Activated CD4-positive, CD25-positive, alpha-beta regulatory T cell treated with anti-CD3 and anti-CD28 coated beads, Interleukin-2, amount 50 U/mL, for 16 hours (primary cell): ENCODE measurements around the gene LGALS3BP.

ENCODE experiments used
- DNase-seq: peaks from one replicate; pipeline ENCODE4 v3.0.0-alpha.2; 2020; ENCODE audit warnings: low read depth, low spot score

Gene LGALS3BP

DNA sequence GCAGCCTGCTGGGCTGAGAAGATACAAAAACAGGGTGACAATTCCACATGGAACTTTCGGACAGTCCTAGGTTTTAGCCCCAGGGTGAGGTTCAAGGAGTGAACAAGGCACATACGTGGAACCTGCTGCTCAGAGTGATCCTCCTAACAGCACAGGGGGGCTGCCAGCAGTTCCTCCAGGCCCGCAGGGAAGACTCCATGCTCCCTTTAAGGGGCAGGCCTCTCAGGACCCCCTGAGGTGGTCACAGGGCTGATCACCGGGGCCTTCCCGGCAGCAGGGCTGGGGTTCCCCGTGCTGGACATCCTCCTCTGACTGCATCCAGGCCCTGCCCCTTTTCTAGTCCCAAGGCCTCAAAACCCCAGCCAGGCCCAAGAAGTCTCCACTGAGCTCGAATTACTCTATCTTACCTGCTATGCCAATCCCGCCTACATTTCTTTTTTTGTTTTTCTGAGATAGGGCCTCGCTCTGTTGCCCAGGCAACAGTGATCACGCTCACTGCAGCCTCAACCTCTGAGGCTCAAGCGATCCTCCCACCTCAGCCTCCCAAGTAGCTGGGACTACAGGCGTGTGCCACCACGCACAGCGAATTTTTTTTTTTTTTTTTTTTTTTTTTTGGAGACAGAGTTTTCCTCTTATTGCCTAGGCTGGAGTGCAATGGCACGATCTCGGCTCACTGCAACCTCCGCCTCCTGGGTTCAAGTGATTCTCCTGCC, 19.5 kb upstream of the LGALS3BP start:
- DNase-seq, result no peak

DNA sequence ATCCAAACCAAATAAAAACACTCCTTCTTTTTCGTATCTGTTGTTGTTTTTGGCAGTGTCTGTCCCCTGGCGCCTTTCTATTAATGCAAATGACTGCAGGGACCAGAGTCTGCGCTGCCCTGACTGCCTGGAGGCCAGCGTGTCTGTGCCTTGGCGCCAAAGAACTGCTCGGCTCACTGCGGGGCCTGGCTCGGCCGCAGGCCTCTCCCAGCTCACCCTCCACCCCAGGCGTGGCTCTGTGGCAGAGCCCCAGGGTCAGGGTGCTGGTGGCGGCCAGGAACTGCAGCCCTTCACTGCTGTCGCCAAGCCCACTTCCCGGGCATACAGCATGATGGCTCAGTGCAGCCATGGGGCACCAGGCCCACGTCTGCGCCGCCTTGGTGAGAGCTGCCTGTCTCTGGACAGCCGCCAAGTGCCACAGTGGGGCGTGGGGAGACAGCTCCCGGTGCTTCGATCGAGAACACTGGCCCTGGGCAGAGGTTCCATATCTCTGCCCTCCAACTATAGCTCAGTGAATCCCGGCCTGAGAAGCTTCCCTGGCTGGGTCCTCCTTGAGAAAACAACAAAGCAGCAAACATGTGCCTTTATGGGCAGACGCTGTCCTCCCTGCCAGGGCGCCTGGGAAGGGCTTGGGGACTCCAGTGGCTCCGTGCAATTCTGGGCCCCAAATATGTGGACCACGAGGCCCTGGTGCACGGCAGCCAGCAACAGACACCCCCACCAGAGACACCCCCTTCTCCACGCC, 18.8 kb upstream of the LGALS3BP start:
- no peak for DNase-seq

DNA sequence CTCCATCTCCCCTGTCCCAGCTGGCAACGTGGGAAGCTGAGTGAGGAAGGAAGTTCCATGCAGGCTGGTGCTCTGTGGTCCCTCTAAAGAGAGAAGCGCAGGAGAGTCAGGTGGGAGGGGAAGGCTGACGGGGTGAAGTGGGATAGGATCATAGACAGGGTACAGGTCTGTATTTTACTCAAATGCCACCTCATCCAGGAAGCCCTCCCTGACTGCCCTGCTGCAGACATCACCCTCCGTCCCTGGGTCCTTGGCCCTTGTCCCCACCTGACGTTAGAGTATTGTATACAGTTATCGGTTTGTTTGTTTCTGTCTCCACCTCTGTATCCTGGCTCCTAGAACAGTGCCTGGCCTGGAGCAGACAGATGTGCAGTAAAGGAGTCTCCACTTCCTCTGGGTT, 18.2 kb upstream of the LGALS3BP start:
- no peak for DNase-seq

DNA sequence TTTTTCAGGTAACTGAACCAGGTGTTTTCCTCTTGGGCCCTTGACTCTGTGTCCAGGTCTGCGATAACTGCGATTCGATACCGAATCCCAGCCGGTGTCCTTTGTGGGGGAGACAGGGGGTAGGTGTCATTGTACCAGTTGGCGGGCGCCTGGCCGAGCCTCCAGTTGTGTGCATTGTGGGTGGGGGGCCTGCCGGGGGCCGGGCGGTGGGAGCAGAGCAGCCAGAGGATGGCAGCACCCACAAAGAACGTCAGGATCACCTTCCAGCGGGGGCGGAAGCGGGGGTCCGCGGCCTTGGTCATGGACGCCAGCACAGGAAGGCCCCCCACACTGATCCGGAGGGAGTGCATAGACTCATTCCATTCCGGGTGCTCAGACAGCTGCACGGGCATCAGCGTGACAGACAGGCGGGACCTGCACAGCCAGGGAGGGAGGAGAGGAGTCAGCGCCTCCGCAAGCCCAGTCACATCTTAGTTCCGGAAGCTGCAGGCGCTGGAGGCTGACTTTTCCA, 17.6 kb upstream of the LGALS3BP start:
- DNase-seq, result no peak

DNA sequence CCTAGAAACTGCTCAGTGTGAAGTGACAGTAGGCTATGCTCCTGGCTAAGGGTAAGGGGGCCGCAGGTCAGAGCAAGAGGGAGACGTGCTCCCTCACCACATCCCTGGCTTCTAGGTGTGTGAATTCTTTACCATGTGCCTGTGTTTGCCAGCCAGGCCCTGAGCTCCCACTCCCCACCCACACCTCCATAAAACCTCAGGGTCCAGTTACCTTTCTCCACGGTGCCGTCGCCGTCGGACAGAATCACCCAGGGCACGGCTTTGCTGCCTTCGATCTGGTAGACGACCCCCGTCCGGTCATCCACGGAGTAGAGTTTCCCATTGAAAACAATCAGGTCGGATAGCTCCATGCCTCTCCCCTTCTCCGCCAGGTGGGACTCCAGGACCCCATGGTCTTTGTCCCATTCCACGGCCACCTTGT, 17.1 kb upstream of the LGALS3BP start:
- DNase-seq, result no peak

DNA sequence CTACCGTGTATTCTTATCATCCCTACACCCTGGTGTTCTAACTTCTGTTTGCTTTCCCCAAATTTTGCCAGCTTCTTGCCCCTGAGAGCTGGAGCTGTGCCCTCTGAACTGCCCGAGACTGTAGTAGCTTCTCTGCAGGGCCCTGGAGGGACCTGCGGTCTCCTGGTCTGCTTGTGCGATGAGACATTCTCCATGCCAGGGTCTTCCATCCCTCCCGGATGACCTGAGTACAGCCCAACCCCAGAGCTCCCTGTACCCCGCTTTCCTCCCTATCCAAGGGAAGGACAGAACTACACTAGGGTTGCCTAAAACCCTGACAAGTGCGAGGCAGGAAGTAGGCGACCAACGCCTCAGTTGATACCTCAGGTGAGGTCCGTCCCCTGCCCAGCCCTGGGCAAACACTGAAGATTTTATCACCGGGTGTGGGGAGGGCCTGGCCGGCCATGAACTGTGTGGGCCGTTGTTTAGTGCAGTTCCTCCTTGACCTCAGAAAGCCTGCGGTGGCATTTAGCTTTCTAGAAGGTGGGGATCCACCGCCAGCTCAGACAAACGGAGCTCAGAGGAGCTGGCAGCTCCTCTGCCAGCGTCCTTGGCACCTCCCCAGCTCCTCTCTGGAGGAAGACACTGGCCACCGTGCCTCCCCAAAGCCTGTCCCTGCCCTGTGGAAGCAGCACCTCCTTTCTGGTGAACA, 16.2 kb upstream of the LGALS3BP start:
- no peak for DNase-seq

DNA sequence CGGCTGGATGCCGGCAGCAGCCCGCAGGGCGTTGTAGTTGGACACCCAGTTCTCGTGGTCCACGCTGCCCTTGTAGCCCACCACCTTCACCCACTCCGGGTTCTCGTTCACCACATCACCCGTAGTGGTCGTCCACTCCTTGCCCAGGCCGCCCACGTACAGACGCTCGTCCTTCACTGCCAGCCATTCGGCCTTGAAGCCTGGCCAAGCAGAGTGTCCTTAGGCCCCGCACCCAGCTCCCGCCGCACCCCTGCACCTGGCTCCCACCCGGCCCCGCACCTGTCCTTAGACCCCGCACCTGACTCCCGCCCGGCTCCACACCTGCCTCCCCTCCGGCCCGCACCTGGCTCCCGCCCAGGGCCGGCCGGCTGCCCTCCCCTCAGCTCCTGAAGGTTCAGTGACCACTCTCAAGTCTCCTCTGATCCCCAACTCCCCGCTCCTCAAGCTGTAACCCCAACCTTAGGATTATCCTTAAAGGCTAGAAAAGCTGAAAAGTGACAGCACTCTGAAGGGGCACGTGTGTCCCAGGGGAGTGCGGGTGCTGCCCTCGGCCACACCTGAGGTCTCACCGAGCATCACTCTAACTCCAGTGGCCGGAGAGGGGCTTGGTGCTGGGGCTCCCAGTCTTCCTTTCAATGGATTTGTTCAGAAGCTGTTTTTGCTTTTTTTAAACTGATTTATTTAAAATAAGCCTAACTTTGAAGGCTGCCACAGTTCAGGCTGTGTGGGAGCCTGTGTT, 15.5 kb upstream of the LGALS3BP start:
- no peak for DNase-seq

DNA sequence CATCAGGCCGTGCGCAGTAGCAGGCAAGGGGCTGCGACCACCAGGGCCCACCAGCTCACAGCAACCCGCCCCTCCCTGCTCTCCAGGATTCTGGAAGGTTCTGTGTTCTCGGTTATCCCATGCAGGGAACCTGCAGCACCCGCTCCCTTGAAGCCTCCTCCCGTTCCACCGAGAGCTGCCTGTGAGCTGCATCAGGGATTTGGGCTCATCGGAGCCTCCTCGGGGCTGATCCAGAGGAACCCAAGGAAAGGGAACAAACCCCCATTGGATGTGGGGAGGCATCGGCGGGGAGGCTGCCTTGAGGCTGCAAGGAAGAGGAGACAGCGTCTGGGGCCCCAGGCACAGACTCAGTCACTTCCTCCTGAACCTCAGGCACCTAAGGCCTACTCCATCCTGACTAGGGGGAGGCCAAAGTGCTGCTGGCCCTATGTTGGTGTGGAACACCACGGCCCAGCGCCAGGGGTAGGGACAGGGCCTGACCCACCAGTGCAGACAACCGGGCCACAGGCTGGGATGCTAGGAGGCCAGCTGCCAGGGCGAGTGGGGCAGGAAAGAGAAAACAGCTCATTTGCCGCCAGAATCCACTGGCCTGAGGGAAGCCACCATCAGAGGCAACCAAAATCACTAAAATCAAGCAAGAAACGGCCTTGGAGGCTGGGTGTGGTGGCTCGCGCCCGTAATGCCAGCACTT, 14.4 kb upstream of the LGALS3BP start:
- no peak for DNase-seq

DNA sequence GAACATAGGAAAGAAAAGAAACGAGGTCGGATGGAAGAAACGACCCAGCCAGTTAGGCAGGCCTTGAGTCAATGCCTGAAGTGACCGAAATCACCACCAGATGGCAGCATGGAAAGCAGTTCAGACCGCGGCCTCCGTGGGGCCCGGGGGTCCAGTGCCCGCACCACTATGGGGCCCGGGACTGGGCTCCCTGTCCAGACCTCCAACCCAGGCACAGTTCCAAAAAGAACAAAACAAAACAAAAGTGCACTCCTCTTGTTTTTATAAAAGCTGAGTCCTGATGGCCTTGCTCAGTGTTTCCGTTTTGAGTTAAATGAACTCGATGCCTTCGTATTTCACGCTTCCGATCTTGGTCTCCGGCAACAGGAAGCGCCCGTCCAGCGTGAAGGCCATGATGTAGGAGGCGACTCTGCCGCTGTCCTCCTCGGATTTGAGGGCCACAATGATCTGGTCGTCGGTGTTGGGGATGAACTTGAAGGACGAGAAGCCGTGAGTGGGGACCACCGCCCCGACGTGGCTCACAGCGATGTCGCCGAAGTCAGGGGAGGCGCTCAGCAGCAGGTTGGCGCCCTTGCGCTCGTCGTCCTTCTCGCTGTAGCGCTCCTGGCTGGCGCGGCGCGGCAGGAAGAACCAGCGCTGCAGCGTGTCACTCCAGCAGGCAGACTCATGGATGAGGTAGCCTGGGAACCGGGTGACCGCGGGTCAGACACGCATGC, 13.7 kb upstream of the LGALS3BP start:
- no peak for DNase-seq

DNA sequence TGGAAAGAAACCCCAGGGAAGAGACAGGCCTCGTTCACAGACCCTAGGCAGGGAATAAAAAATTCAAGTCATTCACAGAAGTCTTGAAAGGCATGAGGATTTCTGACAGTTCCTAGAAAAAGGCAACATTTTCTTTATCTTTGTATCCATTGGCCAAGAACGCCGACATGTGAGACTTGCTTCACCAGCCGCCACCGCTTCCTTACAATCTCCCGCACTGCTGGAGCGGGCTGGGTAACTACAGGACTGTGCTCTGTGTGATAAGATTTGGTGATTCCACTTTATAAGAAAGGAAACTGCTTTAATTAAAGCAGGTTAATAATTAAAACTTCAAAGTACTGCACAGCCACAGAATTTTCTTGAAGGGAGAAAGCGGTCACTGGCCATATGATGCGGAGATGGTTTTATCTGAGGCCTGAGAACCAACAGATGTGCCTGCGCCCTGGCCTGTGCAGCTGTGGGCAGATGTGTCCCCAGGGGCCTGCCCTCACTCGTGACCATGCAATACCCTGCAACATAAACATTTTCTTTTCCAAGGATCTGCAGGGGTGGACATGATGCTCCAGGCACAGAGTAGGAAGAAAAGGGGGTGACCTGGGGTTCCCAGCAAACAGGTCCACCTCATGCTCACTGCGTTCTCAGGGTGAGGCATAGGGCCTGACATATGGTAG, 13.0 kb upstream of the LGALS3BP start:
- no peak for DNase-seq

DNA sequence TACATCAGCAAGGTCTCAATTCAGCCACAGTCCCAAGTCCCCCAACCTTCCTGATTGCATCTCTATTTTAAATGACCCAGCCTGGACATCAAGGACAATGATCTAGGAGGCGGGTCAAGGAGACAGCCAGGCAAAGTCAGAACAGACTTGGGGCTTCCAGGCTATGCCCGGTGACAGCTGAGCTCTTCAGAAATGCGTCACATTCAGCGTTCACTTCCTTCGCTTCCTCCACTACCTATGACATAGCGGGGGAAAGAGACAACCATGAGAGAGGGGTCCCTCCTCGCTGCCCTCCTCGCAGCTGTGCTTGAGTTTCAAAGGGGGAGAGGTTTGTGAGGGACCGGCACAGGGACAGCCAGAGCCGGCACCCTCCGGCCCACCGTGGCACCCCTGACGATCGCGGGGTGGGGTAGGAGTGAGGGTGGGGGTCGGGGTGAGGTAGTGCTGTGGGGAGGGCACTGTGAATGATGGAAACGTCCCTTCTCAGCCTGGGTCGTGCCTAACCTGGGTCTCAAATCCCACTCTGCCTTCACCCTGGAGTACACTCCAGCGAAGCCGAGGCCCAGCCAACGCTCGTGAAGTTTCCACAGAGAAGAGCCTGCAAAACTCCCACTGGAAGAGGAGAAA, 12.3 kb upstream of the LGALS3BP start:
- DNase-seq, result no peak

DNA sequence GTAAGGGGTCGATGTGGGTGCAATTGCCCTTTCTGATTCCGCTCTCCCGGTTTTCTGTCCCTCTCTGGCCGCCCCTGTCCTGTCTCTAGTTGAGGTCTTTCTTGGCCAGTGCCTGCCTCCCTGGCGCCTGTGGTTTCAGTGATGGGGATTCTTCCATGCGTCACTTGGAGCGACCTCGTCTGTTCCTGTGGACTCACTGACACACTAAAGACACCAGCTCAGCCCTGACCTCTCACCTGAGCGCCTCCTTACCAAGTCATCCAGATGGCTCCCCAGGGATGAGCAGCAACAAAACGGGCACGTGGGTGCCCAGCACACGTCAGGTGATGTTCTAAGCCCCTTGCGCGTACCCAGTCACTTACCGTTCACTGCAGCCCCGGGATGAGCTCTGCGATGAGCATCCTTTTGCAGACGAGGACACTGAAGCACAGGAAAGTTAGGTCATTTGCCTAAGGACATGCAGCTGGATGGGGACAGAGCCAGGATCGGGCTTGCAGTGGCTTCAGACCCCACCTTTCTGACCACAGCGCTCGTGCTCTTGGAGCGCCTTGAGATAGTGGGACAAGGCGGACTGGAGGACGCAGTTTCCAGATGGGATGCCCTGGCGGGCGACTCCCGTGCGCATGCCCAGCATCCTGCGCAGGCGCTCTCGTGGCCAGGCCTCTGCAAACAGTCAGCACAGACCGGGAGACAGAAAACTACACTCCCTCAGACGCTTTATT, 11.5 kb upstream of the LGALS3BP start:
- DNase-seq, result no peak

DNA sequence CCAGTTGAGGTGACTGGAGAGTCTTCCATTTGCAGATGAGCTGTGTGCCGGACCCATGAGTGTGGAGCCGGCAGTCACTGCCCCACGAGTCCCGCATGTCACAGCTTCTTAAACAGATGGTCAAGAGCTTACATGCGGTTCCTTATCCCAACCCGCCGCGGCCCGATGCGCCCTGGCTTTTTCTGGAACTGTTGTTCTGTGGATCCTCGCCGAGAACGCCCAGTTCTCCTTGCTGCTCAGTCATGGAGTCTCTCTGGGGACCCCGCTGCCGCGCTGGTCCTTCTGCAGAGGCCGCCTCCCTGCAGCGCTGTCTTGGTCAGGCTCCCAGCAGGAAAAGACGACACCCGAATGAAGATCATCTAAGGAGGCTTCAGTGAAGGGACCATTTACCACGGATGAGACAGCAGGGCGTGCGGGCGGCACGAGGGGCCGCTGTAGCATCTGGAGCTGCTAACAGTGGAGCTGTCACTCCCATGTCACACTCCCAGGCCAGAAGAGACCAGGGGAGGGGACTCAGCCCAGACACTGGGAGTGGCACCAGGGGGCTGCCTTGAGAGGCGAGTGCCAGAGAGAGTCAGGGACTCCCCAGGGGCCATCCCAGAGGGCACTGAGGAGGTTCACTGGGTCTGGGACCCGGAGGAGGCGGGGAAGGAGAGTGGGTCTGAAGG, 10.8 kb upstream of the LGALS3BP start:
- no peak for DNase-seq

DNA sequence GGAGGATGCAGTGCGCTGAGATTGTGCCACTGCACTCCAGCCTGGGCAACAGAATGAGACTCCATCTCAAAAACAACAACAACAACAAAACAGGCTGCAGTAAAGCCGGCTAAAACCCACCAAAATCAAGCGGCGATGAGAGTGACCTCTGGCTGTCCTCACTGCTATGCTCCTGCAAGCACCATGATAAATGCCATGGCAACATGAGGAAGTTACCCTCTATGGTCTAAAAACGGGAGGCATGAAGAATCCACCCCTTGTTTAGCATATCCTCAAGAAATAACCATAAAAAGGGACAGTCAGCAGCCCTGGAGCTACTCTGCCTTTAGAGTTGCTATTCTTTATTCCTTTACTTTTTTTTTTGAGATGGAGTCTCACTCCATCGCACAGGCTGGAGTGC, 8.4 kb upstream of the LGALS3BP start:
- no peak for DNase-seq

DNA sequence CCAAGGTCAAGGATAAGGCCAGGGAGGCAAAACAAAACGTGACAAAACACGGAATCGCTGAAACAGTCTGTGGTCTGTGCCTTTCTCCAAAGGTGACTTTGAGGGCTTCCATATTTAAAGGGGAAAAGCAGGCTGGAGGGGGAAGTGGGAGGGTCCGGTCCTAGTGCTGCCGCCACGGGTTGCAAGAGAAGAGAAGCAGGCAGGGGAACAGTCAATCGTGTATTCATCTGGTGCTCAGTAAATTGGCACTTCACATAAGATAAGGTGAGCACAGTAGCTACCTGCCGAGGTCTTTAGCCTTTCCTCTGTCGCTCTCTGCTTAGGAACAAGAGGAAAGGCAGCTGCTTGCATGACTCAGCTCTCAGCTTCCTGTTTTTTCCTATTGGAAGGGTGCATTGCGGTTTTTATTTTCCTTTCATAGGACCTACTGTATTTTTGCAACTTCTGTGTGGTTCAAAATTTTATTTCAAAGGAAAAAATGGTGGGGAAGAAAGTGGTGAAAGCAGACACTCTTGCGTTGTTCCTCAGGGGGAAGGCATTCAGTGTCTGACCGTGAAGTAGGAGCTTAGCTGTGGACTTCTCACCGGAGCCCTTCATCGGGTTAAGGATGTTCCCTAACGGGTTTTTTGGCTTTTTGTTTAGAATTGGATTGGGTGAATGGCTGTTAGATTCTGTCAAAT, 7.1 kb upstream of the LGALS3BP start:
- DNase-seq, result no peak

DNA sequence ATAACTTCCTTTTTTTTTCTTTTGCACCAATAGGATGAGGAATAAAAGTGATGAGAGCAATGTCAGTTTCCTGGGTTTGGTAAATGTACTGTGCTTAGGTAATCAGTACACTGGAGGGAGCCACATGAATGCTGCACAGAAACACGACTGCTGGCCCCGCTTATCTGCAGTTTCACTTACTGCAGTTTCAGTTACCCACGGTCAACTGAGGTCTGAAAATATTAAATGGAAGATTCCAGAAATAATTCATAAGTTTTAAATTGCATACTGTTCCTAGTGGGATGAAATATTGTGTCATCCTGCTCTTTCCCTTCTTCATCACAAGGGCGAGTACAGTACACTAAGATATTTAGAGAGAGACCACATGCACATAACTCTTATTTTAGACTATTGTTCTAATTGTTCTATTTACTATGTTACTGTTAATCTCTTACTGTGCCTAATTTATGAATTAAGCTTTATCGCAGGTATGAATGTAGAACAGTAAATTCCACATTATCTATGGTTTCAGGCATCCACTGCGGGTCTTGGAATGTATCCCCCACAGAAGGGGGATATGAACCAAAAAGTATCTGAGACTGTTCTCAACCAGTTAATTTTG, 6.4 kb upstream of the LGALS3BP start:
- no peak for DNase-seq

DNA sequence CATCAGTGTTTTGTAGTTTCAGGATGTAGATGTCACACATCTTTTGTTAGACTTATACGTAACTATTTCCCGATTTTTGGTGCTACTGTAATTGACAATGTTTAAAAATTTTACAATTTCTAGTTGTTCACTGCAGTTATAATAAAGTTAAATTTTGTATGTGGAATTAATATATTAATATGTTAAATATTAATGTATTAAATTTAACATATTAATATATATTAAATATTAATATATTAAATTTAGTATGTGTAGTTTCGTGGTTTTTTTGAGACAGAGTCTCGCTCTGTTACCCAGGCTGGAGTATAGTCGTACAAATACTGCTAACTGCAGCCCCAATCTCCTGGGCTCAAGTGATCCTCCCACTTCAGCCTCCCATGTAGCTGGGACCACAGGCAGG, 5.7 kb upstream of the LGALS3BP start:
- DNase-seq, result no peak
